ENCODE data around the gene RBM14. TPM values are rescaled to one million over a fixed set of nuclear protein-coding genes. Genes with fewer than 3 reads are reported as not detected.
"Not testable (repeated sequence)": the region's sequence is repeated elsewhere in the genome, so short reads cannot be mapped to it uniquely, and the experiment has no call there.

The RBM14 gene
- total and polyA plus RNA-seq, 8 donors: 64.2 to 94.1 (median 88.3) TPM

DNA sequence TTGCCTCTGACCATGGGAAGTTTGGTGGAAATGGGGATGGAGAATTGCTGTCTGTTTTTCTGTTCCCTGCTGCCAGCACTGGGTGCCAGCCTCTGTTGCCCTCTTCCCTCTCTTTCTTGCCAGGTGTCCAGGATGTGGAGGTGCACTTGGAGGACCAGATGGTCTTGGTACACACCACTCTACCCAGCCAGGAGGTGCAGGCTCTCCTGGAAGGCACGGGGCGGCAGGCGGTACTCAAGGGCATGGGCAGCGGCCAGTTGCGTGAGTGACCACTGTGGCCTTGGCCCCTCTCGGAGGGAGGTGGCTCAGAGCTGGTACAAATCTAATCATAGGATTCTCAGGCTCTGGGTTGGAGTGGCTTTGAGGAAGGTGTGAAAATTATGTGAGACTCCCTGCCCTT lies 17.4 kb upstream of the RBM14 start:
- DNase-seq (peak in 1 of 4 donors; percentile 55), ATAC-seq (no peak)
- Histone ChIP-seq H3K36me3 (peaks cover 0 to 32% of the 10 kb centered on the region in 2 donors), H3K4me1 (peaks cover 12 to 30% of the 10 kb centered on the region in 2 donors), H3K27ac (no peak overlapping the region), H3K27me3 (no peaks in the 10 kb centered on the region), H3K4me3 (no peak overlapping the region), H3K9me3 (no peaks in the 10 kb centered on the region)
- intact Hi-C loops (cut with DNase I): no loop called here
- TF ChIP-seq, protein P1, sequence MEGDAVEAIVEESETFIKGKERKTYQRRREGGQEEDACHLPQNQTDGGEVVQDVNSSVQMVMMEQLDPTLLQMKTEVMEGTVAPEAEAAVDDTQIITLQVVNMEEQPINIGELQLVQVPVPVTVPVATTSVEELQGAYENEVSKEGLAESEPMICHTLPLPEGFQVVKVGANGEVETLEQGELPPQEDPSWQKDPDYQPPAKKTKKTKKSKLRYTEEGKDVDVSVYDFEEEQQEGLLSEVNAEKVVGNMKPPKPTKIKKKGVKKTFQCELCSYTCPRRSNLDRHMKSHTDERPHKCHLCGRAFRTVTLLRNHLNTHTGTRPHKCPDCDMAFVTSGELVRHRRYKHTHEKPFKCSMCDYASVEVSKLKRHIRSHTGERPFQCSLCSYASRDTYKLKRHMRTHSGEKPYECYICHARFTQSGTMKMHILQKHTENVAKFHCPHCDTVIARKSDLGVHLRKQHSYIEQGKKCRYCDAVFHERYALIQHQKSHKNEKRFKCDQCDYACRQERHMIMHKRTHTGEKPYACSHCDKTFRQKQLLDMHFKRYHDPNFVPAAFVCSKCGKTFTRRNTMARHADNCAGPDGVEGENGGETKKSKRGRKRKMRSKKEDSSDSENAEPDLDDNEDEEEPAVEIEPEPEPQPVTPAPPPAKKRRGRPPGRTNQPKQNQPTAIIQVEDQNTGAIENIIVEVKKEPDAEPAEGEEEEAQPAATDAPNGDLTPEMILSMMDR (IDR thresholded peaks at IDR 0.05): no peak

DNA sequence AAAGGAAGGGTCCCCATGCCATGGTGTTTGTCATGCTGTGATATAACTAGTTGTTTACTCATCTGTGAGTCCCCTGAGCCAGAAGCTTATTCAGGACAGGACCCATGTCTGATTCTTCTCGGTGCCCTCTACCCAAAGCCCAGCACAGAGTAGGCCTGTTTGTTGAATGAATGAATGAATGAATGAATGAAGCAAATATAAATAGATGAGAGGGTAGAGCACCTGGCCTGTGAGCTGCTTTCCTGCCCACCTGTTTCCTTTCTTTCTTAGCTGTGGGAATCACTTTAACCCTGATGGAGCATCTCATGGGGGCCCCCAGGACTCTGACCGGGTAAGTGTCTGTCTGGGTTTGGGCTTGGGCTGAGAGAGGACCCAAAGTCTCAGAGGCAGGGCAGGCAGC lies 16.2 kb upstream of the RBM14 start:
- no peaks in the 10 kb centered on the region for H3K9me3 ChIP-seq
- ATAC-seq (no peak), DNase-seq (no peak)
- TF ChIP-seq, protein P1 (IDR thresholded peaks at IDR 0.05): no peak
- intact Hi-C loops (cut with DNase I): no loop called here
- H3K36me3 ChIP-seq: peaks cover 0 to 44% of the 10 kb centered on the region in 2 donors
- peaks cover 8 to 18% of the 10 kb centered on the region in 2 donors for H3K4me1 ChIP-seq
- no peak overlapping the region for H3K4me3 ChIP-seq
- no peaks in the 10 kb centered on the region for H3K27me3 ChIP-seq
- H3K27ac ChIP-seq: peak overlapping the region in 1 of 2 donors; percentile 5

DNA sequence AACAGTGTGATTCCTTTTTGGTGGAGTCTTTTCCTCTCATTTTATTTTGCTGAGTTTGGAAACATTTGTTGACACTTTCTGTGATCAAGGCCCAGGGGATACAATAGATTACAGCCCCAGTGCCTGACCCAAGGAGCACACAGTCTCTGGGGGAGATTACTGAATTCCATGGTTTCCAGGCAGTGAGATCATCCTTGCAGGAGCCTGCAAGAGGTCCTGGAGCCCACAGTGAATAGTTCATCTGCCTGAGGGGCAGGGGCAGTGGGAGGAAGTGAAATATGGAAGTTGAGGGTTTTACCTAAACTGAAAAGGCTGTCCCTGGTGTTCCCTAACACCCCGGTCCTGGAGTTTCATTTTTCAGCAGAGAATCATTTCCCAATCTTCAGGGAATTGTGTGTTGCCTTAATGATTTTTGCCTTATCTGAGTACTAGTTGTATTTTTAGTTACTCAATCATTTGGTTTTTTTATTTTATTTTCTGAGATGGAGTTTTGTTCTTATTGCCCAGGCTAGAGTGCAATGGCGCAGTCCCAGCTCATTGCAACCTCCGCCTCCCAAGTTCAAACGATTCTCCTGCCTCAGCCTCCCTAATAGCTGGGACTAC lies 15.7 kb upstream of the RBM14 start:
- DNase-seq (peak in 1 of 4 donors; percentile 4), ATAC-seq (no peak)
- intact Hi-C loops (cut with DNase I): no loop called here
- H3K27me3 ChIP-seq: no peaks in the 10 kb centered on the region
- no peaks in the 10 kb centered on the region for H3K9me3 ChIP-seq
- TF ChIP-seq, protein P1 (IDR thresholded peaks at IDR 0.05): no peak
- H3K4me1 ChIP-seq: peaks cover 3 to 13% of the 10 kb centered on the region in 2 donors
- peaks cover 0 to 49% of the 10 kb centered on the region in 2 donors for H3K36me3 ChIP-seq
- no peak overlapping the region for H3K4me3 ChIP-seq
- peak overlapping the region in 1 of 2 donors; percentile 5 for H3K27ac ChIP-seq

DNA sequence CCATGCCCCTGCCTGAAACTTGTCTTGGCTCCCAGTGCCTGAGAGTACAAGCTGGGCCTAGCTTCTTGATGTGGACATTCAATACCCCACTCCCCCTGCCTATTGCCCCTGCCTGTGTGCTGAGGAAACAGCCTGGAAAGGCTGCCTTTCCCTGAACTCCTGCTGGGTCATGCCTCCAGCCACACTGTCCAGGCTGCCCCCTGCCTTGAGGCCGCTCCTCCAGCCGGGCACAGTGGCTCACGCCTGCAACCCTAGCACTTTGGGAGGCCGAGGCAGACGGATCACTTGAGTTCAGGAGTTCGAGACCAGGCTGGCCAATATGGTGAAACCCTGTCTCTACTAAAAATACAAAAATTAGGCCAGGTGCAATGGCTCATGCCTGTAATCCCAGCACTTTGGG lies 13.4 kb upstream of the RBM14 start:
- Histone ChIP-seq H3K4me3 (no peak overlapping the region), H3K36me3 (peaks cover 0 to 58% of the 10 kb centered on the region in 2 donors), H3K9me3 (no peaks in the 10 kb centered on the region), H3K4me1 (peaks cover 0 to 14% of the 10 kb centered on the region in 2 donors), H3K27ac (no peak overlapping the region), H3K27me3 (no peaks in the 10 kb centered on the region)
- TF ChIP-seq, protein P1 (IDR thresholded peaks at IDR 0.05): no peak
- DNase-seq: peak in 1 of 4 donors; percentile 62
- ATAC-seq: no peak
- intact Hi-C loops (cut with DNase I): no loop called here

DNA sequence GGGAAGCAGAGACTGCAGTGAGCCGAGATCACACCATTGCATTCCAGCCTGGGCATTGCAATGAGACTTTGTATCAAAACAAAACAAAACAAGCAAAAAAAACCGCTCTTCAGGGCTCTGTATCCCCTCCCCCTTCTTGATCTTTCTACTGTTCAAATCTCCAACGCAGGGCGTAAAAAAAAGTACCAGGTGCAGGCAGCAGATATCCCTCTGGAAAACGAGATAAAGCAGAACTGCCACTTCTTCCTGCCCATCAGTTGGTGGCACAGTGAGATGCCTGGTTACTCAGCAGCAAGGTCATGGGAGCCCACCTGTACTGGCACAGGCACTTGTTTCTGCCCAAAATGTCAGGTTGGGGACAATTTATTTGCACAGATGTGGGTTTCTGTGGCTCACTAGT lies 12.3 kb upstream of the RBM14 start:
- no peak for DNase-seq
- Histone ChIP-seq H3K27me3 (no peaks in the 10 kb centered on the region), H3K4me1 (peaks cover 0 to 16% of the 10 kb centered on the region in 2 donors), H3K9me3 (no peaks in the 10 kb centered on the region), H3K27ac (no peak overlapping the region), H3K4me3 (no peak overlapping the region), H3K36me3 (peaks cover 0 to 55% of the 10 kb centered on the region in 2 donors)
- intact Hi-C loops (cut with DNase I): no loop called here
- TF ChIP-seq, protein P1 (IDR thresholded peaks at IDR 0.05): no peak
- no peak for ATAC-seq

DNA sequence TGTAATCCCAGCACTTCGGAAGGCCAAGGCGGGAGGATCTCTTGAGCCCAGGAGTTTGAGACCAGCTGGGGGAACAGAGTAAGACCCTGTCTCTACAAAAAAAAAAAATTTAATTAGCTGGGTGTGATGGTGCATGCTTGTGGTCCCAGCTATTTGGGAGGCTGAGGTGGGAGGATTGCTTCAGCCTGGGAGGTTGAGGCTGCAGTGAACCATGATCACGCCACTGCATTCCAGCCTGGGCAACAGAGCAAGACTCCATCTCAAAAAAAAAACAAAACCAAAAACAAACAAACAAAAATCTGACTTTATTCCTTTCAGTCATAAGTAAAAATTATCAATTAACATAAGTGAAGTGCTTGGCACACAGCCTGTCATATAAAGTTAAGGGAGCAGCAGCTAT lies 9.8 kb upstream of the RBM14 start:
- Histone ChIP-seq H3K36me3 (peaks cover 0 to 36% of the 10 kb centered on the region in 2 donors), H3K27ac (peak overlapping the region in 1 of 2 donors; percentile 13)
- H3K4me1 ChIP-seq; H3K27me3 ChIP-seq; intact Hi-C loops (cut with DNase I); H3K9me3 ChIP-seq; DNase-seq; H3K4me3 ChIP-seq; ATAC-seq: not testable (repeated sequence)

Measured in left lung (tissue), 10 donors.